ENCODE measurements around the gene CHMP3.
"Not testable (repeated sequence)": the region's sequence is repeated elsewhere in the genome, so short reads cannot be mapped to it uniquely, and the experiment has no call there.

The CHMP3 gene

DNA sequence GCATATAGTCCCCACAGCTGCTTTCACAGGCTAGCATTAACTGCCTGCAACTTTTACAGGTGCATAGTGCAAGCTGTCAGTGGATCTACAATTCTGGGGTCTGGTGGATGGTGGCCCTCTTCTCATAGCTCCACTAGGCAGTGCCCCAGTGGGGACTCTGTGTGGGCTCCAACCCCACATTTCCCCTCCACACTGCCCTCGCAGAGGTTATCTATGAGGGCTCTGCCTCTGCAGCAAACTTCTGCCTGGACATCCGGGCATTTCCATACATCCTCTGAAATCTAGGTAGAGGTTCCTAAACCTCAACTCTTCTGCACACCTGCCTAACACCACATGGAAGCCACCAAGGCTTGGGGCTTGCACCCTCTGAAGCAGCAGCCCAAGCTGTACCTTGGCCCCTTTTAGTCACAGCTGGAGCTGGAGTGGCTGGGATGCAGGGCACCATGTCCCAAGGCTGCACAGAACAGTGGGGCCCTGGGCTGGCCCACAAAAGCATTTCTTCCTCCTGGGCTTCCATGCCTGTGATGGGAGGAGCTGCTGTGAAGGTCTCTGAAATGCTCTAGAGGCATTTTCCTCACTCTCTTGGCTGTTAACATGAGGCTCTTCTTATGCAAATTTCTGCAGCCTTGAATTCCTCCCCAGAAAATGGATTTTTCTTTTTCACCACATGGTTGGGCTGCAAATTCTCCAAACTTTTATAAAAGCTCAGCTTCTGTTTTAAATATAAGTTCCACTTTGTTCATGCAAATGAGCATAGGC lies 62.7 kb downstream of the CHMP3 start:
- DNase-seq: no peak

DNA sequence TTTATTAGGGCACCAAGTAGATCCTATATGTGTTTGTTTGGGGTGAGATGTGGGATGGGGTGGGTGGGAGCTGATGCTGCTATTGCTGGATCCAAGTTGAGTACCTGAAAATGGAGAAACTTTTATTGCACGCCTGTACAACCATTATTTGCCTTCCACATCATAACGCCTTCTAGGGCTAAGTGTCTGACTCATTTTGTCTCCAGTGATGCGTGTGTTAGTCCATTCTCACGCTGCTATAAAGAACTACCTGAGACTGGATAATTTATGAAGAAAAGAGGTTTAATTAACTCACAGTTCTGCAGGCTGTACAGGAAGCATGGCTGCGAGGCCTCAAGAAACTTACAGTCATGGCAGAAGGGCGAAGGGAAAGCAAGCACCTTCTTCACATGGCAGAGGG lies 63.9 kb downstream of the CHMP3 start:
- no peak for DNase-seq

DNA sequence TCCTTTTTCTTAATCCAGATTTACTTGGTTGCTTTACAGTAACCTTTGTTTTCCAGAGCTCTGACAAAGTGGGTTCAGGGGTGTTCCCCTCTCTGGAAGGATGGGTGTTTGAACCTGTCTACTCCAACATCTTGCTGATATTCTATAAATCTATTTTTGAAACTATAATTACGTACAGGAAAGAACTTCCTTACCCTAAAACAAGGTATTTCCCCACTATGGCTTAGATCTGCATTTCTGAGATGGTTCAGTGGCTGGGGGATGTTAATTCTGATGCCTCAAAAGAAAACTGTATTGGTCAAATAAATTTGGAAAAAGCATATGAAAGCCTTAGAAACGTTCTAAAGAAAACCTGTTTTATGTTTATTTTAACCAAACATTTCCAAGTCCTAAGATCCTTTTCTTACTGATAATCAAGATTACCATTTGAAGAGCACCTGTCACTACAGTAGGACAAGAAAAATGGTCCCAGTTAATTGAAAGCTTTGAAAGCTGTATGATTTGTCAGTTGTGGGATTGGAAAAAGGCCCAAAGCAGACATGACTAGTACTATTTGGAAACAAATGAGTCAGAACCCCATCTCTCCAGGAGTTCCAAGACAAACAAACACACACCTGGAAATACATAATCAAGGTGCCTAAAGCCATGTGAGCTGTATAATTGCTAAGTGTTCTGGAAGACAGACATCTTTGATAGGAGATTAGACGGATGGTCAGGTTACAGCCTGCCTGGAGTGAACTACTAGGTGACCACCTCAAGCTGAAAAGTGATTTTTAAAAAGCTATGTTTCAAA lies 64.6 kb downstream of the CHMP3 start:
- DNase-seq: no peak

- DNase-seq: not testable (repeated sequence)
These were observed 66.9 kb downstream of the CHMP3 start for GRCh38 chr2:86496391-86496790.

- DNase-seq: no peak
These were observed 71.2 kb downstream of the CHMP3 start for GRCh38 chr2:86492048-86492453.

DNA sequence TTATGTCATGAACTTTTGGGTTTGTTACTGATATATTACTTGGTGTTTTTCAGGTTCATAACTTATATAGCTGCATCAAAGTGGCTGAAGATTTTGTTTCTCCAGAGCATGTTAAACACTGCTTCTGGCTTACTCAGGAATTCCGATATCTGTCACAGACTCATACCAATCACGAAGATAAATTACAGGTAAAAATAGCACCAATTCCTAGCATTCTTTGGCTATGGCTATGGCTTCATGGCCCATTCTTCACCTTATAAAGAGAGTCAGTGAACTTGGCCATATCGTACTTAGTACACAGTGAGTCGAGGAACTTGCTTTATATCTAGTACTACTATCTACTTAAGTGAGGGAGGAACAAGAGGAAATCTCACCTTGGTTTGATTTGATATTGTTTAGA lies 72.2 kb downstream of the CHMP3 start:
- DNase-seq: no peak

DNA sequence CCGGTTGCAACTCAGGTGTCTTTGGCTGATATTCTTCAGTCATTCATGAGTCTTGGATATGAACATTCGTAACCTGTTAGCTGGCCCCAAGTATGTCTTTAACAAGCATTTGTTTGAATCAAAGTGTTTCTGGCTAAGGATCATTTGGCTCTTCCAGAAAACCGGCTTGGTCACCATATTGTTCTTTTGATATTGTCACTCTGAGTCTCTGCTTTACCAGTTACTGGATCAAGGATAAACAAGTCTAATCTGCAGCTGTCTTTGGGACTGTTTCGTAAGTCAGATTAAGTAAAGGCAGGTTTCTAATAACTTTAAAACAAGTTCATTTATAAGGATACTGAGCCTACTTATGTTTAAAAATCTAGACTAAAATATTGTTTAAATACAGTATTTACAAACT lies 73.0 kb downstream of the CHMP3 start:
- DNase-seq: no peak

DNA sequence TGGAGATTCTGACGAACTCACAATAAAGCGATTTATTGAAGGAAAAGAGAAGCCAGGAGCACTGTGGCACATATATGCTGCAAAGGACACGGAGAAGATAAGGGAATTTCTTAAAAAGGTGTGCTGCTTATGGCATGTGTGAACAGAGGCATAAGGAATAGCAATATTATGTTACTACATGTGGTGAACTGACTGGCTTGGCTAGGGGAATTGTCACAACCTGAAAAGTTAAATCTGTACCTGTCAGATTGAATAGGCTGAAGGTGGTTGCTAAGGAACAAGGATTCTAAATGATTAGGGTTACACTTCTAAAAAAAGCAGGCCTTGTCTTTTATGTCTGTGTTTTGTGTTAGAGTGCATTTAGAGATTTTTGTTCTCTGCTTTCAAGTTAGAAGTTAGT lies 73.7 kb downstream of the CHMP3 start:
- DNase-seq: no peak

DNA sequence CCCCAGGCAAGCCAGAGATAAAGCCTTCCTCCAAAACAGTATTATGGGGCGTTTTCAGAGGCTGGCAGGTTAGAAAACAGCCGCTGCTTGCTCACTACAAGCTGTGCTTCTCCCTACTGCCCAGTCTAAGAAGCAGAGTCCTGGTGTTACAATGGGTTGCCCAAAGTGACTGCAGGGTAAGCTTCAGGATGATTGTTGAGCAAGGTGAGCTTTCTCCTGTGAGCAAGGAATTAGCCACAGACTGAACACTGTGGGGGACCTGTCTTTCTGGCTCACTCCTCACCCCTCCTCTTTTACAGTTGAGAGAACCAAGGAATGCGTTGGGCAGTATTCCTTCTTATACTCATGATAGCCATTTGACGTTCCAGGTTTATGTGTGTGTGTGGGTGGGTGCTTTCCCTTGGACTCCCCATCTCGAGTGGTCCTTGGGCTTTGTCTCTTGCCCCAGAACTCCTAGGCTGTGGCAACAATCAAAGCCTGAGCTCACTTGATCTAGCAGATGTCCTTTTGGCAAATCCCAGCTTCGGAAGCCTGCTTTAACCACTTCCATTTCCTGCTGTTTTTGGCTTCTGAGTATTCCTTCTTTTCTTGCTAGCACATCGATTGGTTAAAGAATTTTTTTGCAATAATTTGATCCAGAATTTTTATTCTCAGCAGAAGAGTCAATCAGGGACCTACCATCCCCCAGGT lies 74.5 kb downstream of the CHMP3 start:
- no peak for DNase-seq

DNA sequence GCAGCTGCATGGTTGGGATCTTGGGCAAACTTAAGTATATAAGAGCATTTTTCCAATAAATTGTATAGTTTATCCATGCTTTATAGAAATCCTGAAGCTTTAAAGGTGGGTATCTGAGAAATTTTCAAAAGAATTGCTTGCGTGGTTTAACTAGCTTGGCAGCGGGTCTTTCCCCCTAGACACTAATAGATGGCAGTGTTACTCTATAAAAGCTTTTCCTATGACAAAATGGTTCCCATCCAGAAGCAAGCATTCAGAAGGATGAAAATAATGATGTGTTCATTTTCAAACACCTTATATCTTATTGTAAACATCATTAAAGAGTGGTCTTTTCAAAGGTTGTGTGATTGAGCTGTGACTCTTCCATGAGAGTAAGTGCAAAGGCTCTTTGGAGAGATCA lies 76.2 kb downstream of the CHMP3 start:
- no peak for DNase-seq

GRCh38 chr2:86485802-86486201 lies 77.4 kb downstream of the CHMP3 start:
- DNase-seq: no peak

GRCh38 chr2:86485103-86485502 lies 78.1 kb downstream of the CHMP3 start:
- no peak for DNase-seq

- DNase-seq: no peak
These were observed 78.9 kb downstream of the CHMP3 start for GRCh38 chr2:86484385-86484784.

GRCh38 chr2:86482034-86482433 lies 81.2 kb downstream of the CHMP3 start:
- DNase-seq: no peak

GRCh38 chr2:86480105-86480504 lies 83.1 kb downstream of the CHMP3 start:
- DNase-seq: no peak

GRCh38 chr2:86477349-86477748 lies 85.9 kb downstream of the CHMP3 start:
- no peak for DNase-seq

DNA sequence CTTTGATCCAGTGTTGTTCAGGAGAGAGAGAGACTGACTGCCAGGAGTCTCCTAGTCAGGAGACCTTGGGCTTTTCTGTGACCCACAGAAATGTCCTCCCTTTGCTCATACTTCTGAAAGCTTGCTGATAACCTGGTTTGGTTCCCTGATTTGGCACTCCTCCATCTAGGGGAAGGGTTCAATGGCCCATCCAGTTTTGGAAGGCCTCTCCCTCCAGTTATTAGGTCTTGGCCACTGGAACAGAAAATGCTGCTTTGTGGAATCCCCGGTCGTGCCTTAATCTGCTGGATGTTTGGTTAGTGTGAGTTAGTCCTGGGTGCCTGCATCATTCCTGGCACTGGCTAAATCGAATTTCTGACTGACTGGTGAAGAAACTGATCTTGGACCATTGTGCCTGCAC lies 86.3 kb downstream of the CHMP3 start:
- DNase-seq: no peak

GRCh38 chr2:86476092-86476491 lies 87.2 kb downstream of the CHMP3 start:
- no peak for DNase-seq

GRCh38 chr2:86471637-86472036 lies 91.6 kb downstream of the CHMP3 start:
- DNase-seq: no peak

DNA sequence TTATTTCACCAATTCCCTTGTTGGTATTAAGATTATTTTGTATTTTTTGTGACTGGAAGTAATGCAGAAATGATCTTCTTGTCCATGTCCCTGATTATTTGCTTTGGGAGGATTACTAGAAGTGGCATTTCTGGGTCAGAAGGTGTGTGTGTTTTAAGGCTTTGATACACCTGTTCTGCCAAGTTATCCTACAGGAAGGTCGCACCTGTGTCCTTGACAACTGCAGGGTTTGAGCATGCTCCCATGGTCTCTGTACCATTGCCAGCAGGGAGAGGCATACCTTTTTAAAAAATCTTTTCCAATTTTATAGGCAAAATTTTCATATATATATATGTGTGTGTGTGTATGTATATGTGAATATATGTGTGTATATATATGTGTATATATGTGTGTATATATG lies 92.4 kb downstream of the CHMP3 start:
- DNase-seq: no peak

- DNase-seq: no peak
These were observed 94.8 kb downstream of the CHMP3 start for GRCh38 chr2:86468162-86469033.

DNA sequence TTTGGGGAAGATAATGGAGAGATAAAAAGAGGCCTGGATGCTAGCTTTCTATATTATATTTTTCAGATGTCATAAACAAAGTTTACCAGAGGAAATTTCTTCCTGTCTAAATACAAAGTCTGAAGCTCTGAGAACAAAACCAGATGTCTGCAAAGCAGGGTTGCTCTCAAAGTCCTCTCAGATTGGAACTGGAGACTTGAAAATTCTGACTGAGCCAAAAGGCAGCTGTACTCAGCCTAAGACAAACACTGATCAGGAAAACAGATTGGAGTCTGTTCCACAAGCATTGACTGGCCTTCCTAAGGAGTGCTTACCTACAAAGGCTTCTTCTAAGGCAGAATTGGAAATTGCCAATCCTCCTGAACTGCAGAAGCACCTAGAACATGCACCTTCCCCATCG lies 96.9 kb downstream of the CHMP3 start:
- DNase-seq: no peak

DNA sequence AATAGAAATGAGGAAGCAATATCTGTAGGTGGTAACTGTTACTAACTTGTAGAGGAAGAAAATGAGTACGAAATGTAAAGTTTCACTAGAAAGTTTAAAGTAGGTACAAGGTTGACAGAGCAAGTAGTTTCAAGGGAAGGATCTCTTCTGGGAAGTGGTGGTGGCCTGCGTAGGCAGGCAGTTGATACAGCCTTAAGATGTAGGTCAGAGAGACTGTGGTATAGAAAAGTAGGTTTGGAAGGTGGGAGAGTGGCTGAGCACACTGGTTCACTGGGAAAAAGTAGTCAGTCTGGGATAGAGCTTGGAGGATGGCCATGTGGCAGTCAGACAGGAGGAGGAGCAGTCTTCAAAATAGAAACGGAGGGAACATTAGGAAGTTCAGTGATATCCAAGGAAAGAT lies 98.6 kb downstream of the CHMP3 start:
- DNase-seq: no peak
